Neural progenitor cell (in vitro differentiated cells): ENCODE results near the gene LUZP2. TPM values are rescaled to one million over a fixed set of nuclear protein-coding genes. Genes with fewer than 3 reads are reported as not detected.

Source experiments
- DNase-seq: peaks from one replicate; pipeline ENCODE4 v3.0.0-alpha.2; 2016; ENCODE audit warnings: low spot score
- H2AFZ ChIP-seq: fragments of 200-600 bp; sonication (generic); replicated peaks from 2 replicates; pipeline ENCODE4 v1.6.1; 2016; ENCODE audit warnings: antibody characterized with exemption
- H3F3A ChIP-seq: fragments of 200-600 bp; sonication (generic); 2 replicates; pipeline ENCODE4 v1.6.1; 2016; ENCODE audit warnings: antibody characterized with exemption, low read depth
- H3K27ac ChIP-seq: fragments of 200-600 bp; sonication (generic); 2 replicates; pipeline ENCODE4 v1.5.1; 2016; ENCODE audit warnings: mild to moderate bottlenecking
- H3K27me3 ChIP-seq: fragments of 200-600 bp; sonication (generic); 2 replicates; pipeline ENCODE4 v1.6.1; 2016; ENCODE audit warnings: mild to moderate bottlenecking, moderate library complexity
- H3K36me3 ChIP-seq: fragments of 200-600 bp; sonication (generic); 2 replicates; pipeline ENCODE4 v1.5.1; 2016
- H3K4me1 ChIP-seq: fragments of 200-600 bp; sonication (generic); 2 replicates; pipeline ENCODE4 v1.6.1; 2016; ENCODE audit warnings: mixed run types
- H3K4me2 ChIP-seq: fragments of 200-600 bp; sonication (generic); 2 replicates; pipeline ENCODE4 v1.6.1; 2016
- H3K4me3 ChIP-seq: fragments of 200-600 bp; sonication (generic); 2 replicates; pipeline ENCODE4 v1.5.1; 2016
- H3K79me2 ChIP-seq: fragments of 200-600 bp; sonication (generic); 2 replicates; pipeline ENCODE4 v1.6.1; 2016; ENCODE audit warnings: low read depth
- H3K9ac ChIP-seq: fragments of 200-600 bp; sonication (generic); 2 replicates; pipeline ENCODE4 v1.6.1; 2016
- H3K9me3 ChIP-seq: fragments of 200-600 bp; sonication (generic); 2 replicates; pipeline ENCODE4 v1.5.1; 2016; ENCODE audit warnings: low read depth
- H4K20me1 ChIP-seq: fragments of 200-600 bp; sonication (generic); 2 replicates; pipeline ENCODE4 v1.6.1; 2016; ENCODE audit warnings: low read depth
- H3K27ac Mint-ChIP-seq: 3 replicates; pipeline ENCODE4 v1.8.0; 2021; ENCODE audit warnings: mixed read lengths
- H3K27me3 Mint-ChIP-seq: 2 replicates; pipeline ENCODE4 v1.8.0; 2022; ENCODE audit warnings: low read depth, mild to moderate bottlenecking, inconsistent platforms, moderate library complexity, mixed read lengths; ENCODE audit not compliant: insufficient read depth
- H3K36me3 Mint-ChIP-seq: 3 replicates; pipeline ENCODE4 v1.8.0; 2021; ENCODE audit warnings: mixed read lengths
- H3K4me1 Mint-ChIP-seq: 3 replicates; pipeline ENCODE4 v1.8.0; 2021; ENCODE audit warnings: mixed read lengths
- H3K4me3 Mint-ChIP-seq: 3 replicates; pipeline ENCODE4 v1.8.0; 2021; ENCODE audit warnings: mild to moderate bottlenecking, moderate library complexity, mixed read lengths
- H3K9me3 Mint-ChIP-seq: 3 replicates; pipeline ENCODE4 v1.8.0; 2020; ENCODE audit warnings: mixed read lengths
- EZH2 ChIP-seq: fragments of 200-600 bp; sonication (generic); IDR thresholded peaks from 2 replicates; pipeline ENCODE4 v1.6.1; 2017; ENCODE audit warnings: antibody characterized with exemption, mild to moderate bottlenecking, moderate library complexity
- EZH2phosphoT487 ChIP-seq: fragments of 200-600 bp; sonication (generic); IDR thresholded peaks from 2 replicates; pipeline ENCODE4 v1.6.1; 2017; ENCODE audit warnings: antibody characterized with exemption
- total RNA-seq: library from RNA; depleted of rRNA; stranded (reverse); fragments of >200 nt; gene quantifications from 2 replicates; pipeline ENCODE4 v1.2.3, GENCODE V29; 2015; ENCODE audit warnings: low replicate concordance
- TF ChIP-seq, protein P1 (sequence below): fragments of 200-600 bp; sonication (generic); IDR thresholded peaks from 2 replicates; pipeline ENCODE4 v1.5.1; 2017; ENCODE audit warnings: antibody characterized with exemption, mild to moderate bottlenecking

Gene LUZP2
- total RNA-seq, 1 donor from 2014 or later, result 2.5 TPM

- H3K4me1 ChIP-seq, result no peaks in the 10 kb centered on the region
- no peak for DNase-seq
- Mint-ChIP-seq H3K36me3 (no peaks in the 10 kb centered on the region), H3K27me3 (no peaks in the 10 kb centered on the region), H3K9me3 (no peaks in the 10 kb centered on the region), H3K4me1 (no peaks in the 10 kb centered on the region), H3K4me3 (no peak overlapping the region), H3K27ac (no peak overlapping the region)
- H3K4me3 ChIP-seq, result no peak overlapping the region
- H3K9me3 ChIP-seq, result no peaks in the 10 kb centered on the region
- H2AFZ ChIP-seq, result no peak overlapping the region
- H3K4me2 ChIP-seq, result no peak overlapping the region
- no peaks in the 10 kb centered on the region for H3F3A ChIP-seq
- TF ChIP-seq, protein P1, sequence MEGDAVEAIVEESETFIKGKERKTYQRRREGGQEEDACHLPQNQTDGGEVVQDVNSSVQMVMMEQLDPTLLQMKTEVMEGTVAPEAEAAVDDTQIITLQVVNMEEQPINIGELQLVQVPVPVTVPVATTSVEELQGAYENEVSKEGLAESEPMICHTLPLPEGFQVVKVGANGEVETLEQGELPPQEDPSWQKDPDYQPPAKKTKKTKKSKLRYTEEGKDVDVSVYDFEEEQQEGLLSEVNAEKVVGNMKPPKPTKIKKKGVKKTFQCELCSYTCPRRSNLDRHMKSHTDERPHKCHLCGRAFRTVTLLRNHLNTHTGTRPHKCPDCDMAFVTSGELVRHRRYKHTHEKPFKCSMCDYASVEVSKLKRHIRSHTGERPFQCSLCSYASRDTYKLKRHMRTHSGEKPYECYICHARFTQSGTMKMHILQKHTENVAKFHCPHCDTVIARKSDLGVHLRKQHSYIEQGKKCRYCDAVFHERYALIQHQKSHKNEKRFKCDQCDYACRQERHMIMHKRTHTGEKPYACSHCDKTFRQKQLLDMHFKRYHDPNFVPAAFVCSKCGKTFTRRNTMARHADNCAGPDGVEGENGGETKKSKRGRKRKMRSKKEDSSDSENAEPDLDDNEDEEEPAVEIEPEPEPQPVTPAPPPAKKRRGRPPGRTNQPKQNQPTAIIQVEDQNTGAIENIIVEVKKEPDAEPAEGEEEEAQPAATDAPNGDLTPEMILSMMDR, result no peak
- no peak for TF ChIP-seq EZH2phosphoT487
- TF ChIP-seq EZH2, result no peak
- H3K79me2 ChIP-seq, result no peaks in the 10 kb centered on the region
- no peak overlapping the region for H3K27ac ChIP-seq
- H3K36me3 ChIP-seq, result no peaks in the 10 kb centered on the region
- no peaks in the 10 kb centered on the region for H4K20me1 ChIP-seq
- H3K9ac ChIP-seq, result no peak overlapping the region
- no peaks in the 10 kb centered on the region for H3K27me3 ChIP-seq
Observed at GRCh38 chr11:24653901-24654300, 157.0 kb downstream of the LUZP2 start.

DNA sequence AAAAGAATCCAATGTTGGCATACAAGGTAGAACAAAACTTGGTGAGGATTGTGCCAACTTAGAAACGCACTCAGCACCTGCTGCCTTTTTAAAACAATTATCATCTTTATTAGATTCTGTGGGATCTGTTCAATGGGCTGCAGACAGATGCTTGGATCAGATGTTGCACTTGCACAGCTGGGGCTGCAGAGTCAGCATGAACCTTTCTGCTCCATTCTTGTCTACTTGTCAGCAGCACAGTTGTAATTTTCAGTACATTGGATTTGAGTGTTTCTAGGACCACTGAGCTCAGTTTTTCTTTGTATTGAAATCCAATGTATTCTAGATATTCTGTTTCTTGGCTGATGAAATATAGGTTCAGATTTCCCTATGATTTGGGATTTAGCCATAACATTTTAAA lies 164.5 kb downstream of the LUZP2 start:
- H3K4me3 ChIP-seq, result no peak overlapping the region
- no peaks in the 10 kb centered on the region for H3K79me2 ChIP-seq
- H3K9me3 Mint-ChIP-seq, result peaks cover 4% of the 10 kb centered on the region
- no peaks in the 10 kb centered on the region for H4K20me1 ChIP-seq
- H3K4me3 Mint-ChIP-seq, result no peak overlapping the region
- no peaks in the 10 kb centered on the region for H3K36me3 ChIP-seq
- TF ChIP-seq EZH2, result no peak
- TF ChIP-seq, protein P1, result no peak
- TF ChIP-seq EZH2phosphoT487, result no peak
- H3K27ac ChIP-seq, result no peak overlapping the region
- no peaks in the 10 kb centered on the region for H3F3A ChIP-seq
- H3K9ac ChIP-seq, result no peak overlapping the region
- H3K4me1 ChIP-seq, result no peaks in the 10 kb centered on the region
- no peak for DNase-seq
- no peaks in the 10 kb centered on the region for H3K4me1 Mint-ChIP-seq
- H3K4me2 ChIP-seq, result no peak overlapping the region
- H3K36me3 Mint-ChIP-seq, result no peaks in the 10 kb centered on the region
- H2AFZ ChIP-seq, result no peak overlapping the region
- H3K27me3 Mint-ChIP-seq, result peaks cover 3% of the 10 kb centered on the region
- no peaks in the 10 kb centered on the region for H3K9me3 ChIP-seq
- H3K27ac Mint-ChIP-seq, result no peak overlapping the region
- H3K27me3 ChIP-seq, result no peaks in the 10 kb centered on the region

DNA sequence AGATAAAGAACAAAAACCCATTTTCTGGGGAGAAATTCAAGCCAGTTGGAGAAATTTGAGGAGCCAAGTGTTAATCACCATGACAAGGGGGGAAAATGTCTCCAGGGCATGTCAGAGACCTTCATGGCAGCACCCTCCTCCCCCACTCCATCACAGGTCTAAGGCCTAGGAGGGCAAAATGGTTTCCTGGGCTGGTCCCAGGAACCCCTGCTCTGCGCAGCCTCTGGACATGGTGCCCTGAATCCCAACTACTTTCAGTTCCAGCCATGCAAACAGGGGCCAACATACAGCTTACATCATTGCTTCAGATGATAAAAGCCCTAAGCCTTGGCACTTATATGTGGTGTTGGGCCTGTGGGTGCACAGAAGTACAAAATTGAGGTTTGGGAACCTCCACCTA lies 167.5 kb downstream of the LUZP2 start:
- Histone ChIP-seq H3K9me3 (no peaks in the 10 kb centered on the region), H3F3A (no peaks in the 10 kb centered on the region), H3K4me3 (no peak overlapping the region), H4K20me1 (no peaks in the 10 kb centered on the region), H3K9ac (no peak overlapping the region), H3K79me2 (no peaks in the 10 kb centered on the region), H3K36me3 (no peaks in the 10 kb centered on the region), H3K4me1 (no peaks in the 10 kb centered on the region), H3K27ac (no peak overlapping the region), H2AFZ (no peak overlapping the region), H3K4me2 (no peak overlapping the region), H3K27me3 (no peaks in the 10 kb centered on the region)
- H3K36me3 Mint-ChIP-seq, result no peaks in the 10 kb centered on the region
- peaks cover 4% of the 10 kb centered on the region for H3K9me3 Mint-ChIP-seq
- TF ChIP-seq EZH2 (no peak), EZH2phosphoT487 (no peak)
- TF ChIP-seq, protein P1, result no peak
- no peak for DNase-seq
- H3K4me3 Mint-ChIP-seq, result no peak overlapping the region
- H3K27ac Mint-ChIP-seq, result no peak overlapping the region
- no peaks in the 10 kb centered on the region for H3K4me1 Mint-ChIP-seq
- peaks cover 3% of the 10 kb centered on the region for H3K27me3 Mint-ChIP-seq
